ENCODE measurements around the gene MUC5AC.

MUC5AC gene

DNA sequence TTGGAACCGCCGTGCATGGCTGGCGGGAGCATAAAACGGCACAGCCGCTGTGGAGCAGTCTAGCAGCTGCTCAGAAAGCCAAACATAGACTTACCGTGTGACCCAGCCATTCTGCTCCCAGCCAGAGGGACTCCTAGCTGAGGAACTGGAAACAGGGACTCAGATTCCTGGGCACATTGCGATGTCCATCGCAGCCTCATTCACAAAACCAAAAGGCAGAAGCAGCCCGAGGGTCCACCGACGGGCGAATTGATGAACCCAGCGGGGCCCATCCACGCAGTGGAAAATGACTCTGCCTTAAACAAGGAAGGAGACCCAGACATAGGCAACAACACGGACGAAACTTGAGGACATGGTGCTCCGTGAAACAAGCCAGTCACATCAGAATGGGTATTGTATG lies 59.4 kb downstream of the MUC5AC start:
- DNase-seq = no peak

DNA sequence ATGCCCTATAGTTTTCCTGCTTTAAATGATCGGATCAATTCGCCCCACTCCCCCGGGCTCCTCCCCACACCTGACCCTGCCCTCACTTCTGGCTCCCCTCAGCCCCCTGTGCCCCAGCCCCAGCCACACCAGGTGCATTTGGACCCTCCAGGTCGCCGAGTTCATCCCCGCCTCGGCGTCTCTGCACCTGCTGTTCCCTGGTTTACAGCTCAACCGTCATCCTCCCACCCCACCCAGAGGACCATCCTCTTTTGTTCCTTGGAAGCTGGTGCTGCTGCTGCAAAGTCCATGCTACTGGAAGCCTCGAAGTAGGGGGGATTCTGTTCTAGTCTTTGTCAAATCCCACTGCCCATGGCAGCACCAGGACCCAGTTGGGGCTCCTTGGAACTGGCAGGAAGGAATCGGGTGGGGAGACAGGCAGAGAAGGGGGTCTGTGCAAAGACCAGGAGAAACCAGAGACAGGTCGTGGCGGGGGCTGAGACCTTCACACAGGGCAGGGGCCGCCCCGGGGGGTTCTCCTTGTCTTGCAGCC lies 60.6 kb downstream of the MUC5AC start:
- no peak for DNase-seq

DNA sequence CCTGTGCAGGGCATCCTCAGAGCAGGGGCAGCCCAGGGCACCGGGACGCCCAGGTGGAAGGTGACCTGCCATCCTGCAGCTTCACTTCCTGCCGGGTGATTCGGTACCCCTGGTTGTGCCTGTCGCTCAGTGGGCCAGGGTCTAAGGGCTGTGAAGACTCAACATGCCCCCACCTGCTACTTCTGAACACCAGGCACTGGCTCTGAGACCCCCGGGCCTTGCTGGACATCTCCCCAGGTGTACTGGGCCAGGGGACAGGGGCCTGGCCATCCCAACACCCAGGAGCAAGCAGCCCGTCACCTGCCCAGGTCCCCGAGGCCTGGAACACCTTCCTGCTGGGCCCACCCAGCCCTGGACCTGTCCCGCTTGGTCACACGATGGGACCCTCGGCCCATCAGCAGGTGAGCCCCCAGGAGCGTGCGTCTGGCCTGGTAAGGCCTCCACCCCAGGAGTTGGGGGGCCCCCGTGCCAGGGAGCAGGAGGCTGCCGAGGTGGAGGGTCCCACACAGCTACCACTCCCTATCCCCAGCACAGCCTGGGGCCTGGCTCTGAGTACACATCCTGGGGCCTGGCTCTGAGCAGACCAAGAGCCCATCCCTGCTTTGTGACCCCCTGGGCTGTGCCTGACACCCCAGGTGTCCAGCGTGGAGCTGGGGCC lies 61.2 kb downstream of the MUC5AC start:
- no peak for DNase-seq

DNA sequence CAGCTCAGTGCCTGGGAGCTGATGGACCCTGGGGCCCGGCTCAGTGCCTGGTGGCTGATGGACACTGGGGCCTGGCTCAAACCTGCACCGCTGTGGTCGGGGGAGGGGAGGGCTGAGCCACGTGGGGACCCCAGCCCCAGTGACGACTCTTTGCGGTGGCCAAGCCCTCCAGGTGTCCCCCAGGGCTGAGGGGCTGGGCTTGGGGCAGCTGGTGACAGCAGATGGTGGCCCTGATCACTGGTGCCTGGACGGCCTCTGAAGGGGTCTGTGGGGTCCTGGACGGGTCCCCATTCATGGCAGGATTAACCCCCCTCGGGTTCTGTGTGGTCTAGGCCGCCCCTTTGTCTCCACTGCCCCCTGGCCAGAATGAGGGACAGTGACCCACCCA lies 61.7 kb downstream of the MUC5AC start:
- no peak for DNase-seq

DNA sequence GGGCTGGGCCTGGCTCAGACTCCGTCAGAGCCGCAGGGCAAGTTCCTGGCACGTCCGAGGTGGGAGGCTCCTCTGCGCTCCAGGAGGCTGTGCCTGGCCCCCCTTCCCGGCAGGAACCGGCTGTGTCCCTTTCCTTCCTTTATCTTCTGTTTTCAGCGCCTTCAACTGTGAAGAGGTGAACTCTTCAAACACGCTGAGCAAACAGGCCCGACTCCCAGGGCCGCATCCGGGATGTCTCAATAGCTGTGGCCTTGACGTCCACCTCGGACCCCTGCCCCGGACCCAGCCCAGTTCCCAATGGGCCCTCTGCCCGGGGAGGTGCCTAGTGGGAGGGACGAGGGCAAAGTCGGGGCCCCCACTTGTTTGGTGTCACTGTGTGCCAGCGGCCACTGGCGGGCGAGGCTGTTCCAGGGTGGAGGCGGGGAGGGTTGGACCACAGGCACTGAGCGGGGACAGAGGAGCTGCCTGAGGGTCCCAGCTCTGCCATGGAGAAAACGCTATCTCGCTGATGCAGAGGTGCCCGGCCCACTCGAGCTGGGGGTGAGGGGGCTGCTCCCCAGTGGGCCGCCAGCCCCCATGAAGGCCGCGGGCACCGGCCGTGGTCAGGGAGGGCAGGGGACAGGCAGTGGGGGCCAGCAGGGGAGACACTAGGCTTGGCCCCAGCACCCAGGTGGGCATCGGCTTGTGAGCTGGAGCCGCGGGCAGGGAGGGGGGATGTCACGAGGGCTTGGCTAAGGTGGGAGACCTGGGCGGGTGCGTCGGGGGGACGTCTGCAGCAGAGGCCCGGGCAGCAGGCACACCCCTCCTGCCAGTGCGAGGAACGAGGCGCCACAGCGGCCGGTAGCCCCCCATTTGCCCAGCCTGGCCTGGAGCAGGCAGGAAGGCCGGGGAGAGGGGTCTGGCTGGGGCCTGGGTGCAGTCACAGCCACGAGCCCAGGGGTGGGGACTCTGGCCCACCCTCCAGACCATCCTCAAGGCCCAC lies 62.4 kb downstream of the MUC5AC start:
- no peak for DNase-seq

DNA sequence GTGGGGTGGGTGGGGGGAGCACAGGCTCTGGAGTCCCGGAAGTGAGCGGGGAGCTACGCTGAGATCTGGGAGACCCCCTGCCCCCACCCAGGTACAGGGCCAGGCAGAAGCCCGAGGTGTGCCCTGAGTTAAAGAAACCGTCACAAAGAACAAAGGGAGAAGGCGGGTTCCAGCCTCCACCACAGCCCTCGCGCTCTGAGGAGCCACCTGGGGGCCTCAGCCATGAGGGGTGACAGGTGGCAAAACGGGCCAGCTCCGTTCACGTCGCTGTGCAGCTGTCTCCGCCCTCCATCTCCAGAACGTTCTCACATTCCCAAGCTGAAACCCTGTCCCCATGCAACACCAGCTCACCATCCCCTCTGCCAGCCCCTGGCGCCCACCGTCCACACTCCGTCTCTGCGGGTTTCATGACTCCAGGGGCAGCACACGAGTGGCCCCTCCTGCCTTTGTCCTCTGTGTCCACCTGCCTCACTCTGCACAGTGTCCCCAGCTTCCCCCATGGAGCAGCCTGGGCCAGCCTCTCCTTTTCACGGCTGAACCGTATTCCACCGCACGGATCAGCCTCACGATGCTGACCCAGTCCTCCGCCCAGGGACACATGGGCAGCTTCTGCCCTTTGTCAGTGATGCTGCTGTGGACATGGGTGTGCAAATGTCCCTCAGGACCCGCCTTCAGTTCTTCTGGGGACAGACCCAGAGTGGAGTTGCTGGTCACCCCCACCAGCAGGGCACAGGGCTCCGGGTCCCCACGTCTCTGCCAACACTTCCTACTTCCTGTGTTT lies 63.4 kb downstream of the MUC5AC start:
- DNase-seq = no peak

DNA sequence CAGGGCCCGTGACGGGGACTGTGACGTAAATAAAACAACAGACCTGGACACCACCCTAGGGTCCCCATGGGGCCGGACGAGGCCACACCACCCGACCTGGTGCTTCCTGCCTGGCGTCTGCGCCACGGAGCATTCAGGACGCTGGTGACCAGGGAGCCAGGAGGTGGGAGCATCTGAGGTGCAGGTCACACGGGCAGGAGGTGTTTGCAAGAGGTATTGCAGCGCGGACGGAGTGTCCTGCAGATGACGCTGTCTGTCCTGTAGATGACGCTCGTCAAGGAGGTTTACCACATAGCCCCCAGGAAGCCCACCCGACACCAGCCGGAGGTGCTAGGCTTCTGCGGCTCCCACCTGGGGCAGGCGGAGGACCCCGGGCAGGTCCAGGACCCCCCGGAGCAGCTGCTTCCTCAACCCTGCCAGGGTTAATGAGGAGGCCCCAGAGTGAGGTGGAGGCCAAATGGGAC lies 64.1 kb downstream of the MUC5AC start:
- no peak for DNase-seq

DNA sequence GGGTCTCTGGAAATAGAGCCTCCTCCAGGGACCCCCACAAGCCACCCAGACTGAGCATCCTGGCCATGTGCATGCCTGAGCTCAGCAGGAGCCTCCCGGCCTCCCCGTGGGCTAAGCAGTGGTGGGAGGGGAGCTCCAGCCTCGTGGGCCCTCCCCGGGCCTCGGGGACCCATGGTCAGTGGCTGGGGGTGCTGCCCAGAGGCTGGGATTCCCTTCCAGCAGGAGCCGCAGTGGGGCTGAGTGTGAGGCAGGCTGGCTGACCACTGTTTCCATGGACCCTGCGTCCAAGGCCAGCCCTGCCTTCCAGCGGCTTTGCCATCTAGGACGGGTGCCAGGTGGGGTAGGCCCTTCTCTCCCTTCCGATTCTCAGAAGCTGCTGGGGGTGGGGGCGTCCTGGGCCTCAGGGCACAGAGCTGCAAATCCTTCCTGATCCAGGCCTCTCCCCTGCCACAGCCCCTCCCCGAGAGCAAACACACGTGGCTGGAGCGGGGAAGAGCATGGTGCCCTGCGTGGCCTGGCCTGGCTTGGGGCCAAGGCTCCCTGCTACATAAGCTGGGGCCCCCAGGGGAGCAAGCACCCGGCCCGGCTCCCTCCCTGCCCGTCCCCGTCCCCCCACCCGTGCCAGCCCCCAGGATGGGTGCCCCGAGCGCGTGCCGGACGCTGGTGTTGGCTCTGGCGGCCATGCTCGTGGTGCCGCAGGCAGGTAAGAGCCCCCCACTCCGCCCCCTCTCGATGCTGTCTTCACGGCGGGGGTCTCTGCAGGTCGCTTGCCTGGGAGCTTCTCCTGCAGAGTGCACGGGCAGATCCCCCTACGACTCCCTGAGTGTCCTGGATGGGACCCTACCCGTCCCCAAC lies 65.0 kb downstream of the MUC5AC start, which contains the start of gene MUC5B:
Gene MUC5B (plus strand): TSS at position 576 of the 855 bp plus-strand sequence. CDS start 58 bp downstream, at position 634.
- no peak for DNase-seq

DNA sequence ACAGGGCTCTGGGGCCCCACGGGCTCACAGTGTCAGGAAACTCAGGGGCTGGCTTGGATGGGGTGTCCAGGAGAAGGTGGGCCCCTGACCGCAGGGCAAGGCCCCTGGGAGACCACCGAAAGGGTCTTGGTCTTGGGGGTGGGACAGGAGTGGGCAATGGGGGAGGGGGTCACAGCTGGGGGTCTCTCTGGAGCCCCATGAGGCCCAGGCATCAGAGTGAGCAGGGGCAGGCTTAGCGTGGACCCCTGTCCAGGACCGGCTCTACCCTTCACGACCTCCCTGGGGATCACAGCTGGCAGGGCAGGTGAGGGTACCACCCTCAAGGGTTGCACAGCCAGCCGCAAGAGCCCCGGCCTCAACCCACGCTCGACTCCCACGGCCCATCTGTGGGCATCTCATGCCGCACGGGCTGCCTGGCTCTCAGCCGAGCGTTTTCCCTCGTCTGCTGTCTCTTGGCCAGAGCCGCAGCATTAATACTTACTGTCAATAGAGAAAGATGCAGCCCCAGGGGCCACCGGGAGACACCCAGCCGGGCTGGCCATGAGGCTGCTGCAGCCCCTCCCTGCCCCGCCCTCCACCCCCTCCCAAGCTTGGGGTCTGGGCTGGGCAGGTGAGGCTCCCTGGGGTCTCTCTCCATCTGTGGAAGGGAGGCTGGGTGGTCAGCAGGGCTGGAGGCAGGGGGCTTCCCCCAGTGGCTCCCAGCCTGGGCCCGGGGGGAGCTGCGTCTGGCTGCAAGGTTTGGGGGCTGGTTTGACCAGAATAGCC lies 65.8 kb downstream of the MUC5AC start:
- no peak for DNase-seq

DNA sequence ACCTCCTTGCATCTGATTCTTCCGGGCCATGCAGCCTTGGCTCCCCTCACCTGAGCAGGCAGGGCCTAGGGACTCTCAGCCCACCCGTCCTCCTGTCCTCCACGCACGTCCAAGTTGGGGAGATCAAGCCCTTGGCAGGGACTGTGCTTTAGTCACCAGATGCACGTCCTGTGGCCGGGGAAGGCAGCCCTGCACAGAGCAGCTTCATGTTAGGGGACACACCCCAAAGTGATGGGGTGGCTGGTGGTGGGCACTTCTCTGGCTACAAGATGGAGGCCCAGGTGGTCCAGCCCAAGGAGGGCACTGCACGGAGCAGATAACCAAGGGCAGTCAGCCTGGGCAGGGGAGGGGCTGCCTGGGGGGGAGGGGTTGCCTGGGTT lies 66.3 kb downstream of the MUC5AC start:
- no peak for DNase-seq

DNA sequence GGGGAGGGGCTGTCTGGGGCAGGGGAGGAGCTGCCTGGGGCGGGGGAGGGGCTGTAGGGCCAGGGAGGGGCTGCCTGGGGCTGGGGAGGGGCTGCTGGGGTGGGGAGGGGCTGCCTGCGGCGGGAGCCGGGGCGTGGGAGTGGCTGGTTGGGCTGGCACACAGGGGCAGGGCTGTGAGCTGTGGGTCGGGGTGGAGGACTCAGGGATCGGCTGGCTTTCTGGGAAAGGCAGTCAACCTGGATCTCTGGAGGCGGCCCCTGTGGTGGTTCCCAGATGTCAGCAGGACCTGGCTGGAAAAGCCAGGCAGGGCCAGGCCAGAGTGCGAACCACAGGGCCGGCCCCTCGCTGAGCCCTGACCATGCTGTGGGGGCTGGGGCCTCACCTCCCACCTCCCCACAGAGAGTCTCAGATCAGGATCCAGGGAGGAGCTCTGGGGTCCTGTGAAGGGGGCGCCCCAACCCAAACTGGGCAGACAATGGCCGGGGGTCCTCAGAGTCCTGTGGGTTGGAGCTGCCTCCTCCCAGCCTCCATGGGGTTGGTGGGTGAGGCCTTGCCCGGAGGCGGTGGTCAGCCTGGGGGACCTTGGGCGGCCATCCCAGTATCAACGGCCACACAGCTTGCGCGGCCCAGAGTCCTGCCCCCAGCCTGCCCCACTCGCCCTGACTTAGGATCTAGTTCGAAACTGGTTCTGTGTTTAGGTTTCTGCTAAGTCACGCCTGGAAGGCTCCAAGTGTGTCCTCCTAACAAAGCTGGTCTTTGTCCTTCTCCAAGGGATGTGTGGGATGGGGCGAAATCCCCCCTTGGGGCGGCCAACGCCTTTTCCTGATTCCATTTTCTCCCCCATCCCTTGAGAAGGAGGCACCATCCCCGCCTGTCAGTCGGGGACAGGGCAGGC lies 67.0 kb downstream of the MUC5AC start:
- no peak for DNase-seq

DNA sequence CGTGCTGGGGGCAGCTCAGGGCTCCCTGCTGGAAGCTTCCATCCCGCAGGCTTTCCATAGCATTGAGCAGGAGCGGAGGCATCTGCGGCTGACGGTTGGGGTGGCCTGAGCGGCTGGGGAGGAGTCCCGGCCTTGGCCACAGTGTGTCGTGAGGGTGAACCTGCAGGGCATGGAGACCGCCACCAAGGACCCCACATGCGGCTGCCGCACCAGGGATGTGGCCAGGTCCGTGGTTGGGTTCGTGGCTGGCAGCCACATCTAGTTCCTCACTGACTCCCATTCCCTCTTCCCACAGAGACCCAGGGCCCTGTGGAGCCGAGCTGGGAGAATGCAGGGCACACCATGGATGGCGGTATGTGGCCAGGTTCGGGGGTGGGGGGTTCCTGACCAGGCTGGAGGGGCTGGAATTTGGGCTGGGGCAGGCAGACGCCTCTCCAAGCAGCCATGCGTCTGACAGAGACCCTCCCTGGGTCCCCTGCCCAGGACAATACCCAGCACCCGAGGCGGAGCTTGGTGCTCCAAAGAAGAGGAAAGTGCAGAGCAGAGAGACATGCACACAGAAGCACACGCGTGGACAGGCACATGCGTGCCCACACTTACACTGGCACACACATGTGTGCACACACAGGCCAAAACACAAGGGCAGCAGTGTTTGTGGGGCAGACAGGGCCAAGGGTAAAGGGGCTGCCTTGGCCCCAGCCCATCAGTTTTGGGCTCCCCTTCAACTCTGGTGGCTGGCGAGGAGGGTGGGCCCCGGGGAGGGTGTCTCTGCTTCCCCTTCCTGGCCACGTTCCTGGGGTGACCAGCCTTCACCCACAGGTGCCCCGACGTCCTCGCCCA lies 67.9 kb downstream of the MUC5AC start:
- DNase-seq = no peak

DNA sequence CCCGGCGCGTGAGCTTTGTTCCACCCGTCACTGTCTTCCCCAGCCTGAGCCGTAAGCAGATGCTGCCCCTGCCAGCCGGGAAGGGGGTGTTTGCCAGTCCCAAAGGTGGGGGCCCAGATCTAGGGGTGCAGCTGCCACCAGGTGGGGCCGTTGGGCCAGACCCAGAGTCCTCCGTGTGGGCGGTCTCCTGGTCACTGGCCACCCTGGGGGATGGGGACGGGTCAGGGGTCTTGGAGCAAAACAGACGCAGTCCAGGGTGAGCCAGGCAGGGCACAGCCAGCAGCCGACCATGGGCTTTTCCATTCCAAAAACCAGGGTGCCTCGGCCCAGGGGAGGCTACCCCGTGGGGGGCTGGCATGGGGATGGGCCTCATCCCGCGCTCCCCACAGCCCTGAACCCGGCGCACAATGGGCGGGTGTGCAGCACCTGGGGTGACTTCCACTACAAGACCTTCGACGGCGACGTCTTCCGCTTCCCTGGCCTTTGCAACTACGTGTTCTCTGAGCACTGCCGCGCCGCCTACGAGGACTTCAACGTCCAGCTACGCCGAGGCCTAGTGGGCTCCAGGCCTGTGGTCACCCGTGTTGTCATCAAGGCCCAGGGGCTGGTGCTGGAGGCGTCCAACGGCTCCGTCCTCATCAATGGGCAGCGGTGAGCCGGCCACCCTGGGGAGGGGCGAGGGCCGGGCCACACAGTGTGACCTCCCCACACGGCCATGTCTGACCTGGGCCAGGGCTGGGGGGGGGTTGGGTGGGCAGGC lies 68.7 kb downstream of the MUC5AC start:
- DNase-seq = no peak

DNA sequence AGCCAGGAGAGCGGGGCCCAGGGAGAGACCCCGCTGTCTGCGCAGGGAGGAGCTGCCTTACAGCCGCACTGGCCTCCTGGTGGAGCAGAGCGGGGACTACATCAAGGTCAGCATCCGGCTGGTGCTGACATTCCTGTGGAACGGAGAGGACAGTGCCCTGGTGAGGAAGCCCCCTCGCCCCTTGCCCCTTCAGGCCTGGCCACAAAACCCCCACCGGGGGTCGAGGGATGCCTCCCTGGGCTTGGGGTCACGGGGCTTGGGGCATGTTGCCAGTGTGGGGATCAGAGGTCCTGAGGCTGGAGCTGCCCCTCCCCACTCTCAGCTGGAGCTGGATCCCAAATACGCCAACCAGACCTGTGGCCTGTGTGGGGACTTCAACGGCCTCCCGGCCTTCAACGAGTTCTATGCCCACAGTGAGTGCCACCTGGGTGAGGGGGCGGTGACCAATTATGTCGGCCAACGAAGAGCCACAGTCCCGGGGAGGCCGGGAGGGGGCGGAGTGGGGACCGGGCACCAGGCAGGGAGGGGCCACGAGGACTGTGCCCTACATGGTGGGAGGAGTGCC lies 69.3 kb downstream of the MUC5AC start:
- DNase-seq = no peak

DNA sequence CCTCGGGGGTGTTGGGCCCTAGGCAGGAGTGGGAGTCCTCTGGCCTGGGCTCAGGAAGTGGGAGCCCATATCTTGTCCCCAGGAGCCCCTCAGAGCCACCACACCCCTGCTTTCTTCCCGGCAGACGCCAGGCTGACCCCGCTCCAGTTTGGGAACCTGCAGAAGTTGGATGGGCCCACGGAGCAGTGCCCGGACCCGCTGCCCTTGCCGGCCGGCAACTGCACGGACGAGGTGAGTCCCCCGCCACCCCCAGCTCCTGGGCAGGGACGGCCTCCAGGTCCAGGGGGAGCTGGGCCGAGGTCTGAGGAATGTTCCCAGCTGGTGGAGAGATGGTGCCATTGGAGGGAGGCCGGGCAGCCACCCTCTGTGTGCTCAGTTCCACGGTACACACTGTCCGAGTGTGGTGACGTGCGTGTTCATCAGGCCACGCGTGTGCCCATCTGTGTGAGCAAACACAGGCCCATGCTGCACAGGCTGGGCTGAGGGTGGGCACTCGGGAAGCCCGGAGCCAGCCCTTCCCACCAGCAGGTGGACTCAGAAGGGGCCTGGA lies 69.9 kb downstream of the MUC5AC start:
- DNase-seq = no peak

DNA sequence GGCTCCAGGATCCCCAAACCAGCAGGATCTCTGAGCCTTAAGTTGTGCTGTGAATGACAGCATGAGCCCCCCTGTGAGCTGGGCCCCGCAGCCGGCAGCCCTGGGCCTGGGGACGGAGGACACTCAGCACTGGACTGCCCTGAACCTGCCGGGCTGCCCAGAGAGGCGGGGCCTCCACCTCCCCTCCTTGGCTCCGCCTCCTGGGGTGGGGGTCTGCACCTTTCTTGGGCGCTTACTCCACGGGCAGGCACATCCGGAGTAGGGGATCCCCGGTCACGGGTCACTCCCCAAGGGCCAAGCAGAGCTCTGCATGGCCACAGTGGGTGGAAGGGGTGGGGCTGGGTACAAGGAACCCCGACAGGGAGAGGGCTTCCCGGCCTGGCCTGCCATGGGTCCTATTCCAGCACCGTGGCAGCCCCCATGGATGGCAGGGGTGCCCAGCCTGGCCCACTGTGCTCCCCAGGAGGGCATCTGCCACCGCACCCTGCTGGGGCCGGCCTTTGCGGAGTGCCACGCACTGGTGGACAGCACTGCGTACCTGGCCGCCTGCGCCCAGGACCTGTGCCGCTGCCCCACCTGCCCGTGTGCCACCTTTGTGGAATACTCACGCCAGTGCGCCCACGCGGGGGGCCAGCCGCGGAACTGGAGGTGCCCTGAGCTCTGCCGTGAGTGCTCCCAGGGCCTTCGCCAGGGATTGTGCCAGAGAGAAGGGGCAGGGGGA lies 70.5 kb downstream of the MUC5AC start:
- no peak for DNase-seq

DNA sequence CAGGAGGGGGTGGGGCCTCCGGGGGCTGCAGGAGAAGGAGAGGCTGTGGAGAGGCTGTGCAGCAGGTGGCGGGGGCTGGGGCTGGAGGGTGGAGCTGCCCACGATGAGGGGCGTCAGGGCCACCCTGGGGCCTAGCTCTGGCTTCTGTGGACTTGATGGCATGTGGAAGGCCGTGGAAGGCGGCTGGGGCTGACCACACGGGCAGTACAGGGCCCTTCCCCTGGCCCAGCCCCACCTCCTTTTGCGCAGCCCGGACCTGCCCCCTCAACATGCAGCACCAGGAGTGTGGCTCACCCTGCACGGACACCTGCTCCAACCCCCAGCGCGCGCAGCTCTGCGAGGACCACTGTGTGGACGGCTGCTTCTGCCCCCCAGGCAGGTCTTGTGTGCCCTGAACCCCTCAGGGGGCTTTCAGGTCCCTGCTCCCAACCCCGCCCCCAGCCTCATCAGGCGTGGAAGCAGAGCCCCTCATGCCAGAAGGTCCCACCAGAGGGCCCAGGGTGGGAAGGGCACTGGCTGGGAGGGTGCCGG lies 71.2 kb downstream of the MUC5AC start:
- DNase-seq = no peak
